Immature natural killer cell (primary cell): ENCODE results near the gene MON2. TPM values are rescaled to one million over a fixed set of nuclear protein-coding genes. Genes with fewer than 3 reads are reported as not detected.
"Not testable (repeated sequence)": the region's sequence is repeated elsewhere in the genome, so short reads cannot be mapped to it uniquely, and the experiment has no call there.

Experiments
- DNase-seq, 3 donors: peaks; one replicate each; pipeline ENCODE4 v3.0.0; 2022; ENCODE audit warnings: mixed read lengths in 1 of 3
- H3K27ac Mint-ChIP-seq, 6 donors: one replicate each; pipeline ENCODE4 v1.8.0; 2020; ENCODE audit warnings: mixed read lengths in 6 of 6, mild to moderate bottlenecking in 5 of 6, inconsistent platforms in 4 of 6, moderate library complexity in 3 of 6
- H3K27me3 Mint-ChIP-seq, 3 donors: one replicate each; pipeline ENCODE4 v1.8.0; 2020 to 2021; ENCODE audit warnings: low read depth in 3 of 3, mild to moderate bottlenecking in 3 of 3, mixed read lengths in 3 of 3, moderate library complexity in 3 of 3, inconsistent platforms in 1 of 3
- H3K36me3 Mint-ChIP-seq, 3 donors: one replicate each; pipeline ENCODE4 v1.8.0; 2020; ENCODE audit warnings: mixed read lengths in 3 of 3, inconsistent platforms in 2 of 3, mild to moderate bottlenecking in 2 of 3
- H3K4me1 Mint-ChIP-seq, 2 donors: one replicate each; pipeline ENCODE4 v1.8.0; 2020; ENCODE audit warnings: inconsistent platforms in 2 of 2, mild to moderate bottlenecking in 2 of 2, mixed read lengths in 2 of 2, moderate library complexity in 1 of 2
- H3K4me3 Mint-ChIP-seq, 5 donors: one replicate each; pipeline ENCODE4 v1.8.0; 2020; ENCODE audit warnings: mild to moderate bottlenecking in 5 of 5, mixed read lengths in 5 of 5, inconsistent platforms in 3 of 5, moderate library complexity in 3 of 5
- H3K9me3 Mint-ChIP-seq, 6 donors: one replicate each; pipeline ENCODE4 v1.8.0; 2020; ENCODE audit warnings: mild to moderate bottlenecking in 6 of 6, mixed read lengths in 6 of 6, inconsistent platforms in 4 of 6, moderate library complexity in 3 of 6
- polyA plus RNA-seq, 3 donors: library from polyadenylated mRNA; unstranded; fragments of 300-500 nt; fragmentation: Illumina TruSeq; gene quantifications; one replicate each; pipeline ENCODE4 v1.2.3, GENCODE V29; 2021

The MON2 gene, protein sequence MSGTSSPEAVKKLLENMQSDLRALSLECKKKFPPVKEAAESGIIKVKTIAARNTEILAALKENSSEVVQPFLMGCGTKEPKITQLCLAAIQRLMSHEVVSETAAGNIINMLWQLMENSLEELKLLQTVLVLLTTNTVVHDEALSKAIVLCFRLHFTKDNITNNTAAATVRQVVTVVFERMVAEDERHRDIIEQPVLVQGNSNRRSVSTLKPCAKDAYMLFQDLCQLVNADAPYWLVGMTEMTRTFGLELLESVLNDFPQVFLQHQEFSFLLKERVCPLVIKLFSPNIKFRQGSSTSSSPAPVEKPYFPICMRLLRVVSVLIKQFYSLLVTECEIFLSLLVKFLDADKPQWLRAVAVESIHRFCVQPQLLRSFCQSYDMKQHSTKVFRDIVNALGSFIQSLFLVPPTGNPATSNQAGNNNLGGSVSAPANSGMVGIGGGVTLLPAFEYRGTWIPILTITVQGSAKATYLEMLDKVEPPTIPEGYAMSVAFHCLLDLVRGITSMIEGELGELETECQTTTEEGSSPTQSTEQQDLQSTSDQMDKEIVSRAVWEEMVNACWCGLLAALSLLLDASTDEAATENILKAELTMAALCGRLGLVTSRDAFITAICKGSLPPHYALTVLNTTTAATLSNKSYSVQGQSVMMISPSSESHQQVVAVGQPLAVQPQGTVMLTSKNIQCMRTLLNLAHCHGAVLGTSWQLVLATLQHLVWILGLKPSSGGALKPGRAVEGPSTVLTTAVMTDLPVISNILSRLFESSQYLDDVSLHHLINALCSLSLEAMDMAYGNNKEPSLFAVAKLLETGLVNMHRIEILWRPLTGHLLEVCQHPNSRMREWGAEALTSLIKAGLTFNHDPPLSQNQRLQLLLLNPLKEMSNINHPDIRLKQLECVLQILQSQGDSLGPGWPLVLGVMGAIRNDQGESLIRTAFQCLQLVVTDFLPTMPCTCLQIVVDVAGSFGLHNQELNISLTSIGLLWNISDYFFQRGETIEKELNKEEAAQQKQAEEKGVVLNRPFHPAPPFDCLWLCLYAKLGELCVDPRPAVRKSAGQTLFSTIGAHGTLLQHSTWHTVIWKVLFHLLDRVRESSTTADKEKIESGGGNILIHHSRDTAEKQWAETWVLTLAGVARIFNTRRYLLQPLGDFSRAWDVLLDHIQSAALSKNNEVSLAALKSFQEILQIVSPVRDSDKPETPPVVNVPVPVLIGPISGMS (N-terminal part only)
- polyA plus RNA-seq = 10 to 100 TPM in 2 of 3 donors, 1 to 10 TPM in 1; 7.0 to 22.8 (median 13.8) TPM

DNA sequence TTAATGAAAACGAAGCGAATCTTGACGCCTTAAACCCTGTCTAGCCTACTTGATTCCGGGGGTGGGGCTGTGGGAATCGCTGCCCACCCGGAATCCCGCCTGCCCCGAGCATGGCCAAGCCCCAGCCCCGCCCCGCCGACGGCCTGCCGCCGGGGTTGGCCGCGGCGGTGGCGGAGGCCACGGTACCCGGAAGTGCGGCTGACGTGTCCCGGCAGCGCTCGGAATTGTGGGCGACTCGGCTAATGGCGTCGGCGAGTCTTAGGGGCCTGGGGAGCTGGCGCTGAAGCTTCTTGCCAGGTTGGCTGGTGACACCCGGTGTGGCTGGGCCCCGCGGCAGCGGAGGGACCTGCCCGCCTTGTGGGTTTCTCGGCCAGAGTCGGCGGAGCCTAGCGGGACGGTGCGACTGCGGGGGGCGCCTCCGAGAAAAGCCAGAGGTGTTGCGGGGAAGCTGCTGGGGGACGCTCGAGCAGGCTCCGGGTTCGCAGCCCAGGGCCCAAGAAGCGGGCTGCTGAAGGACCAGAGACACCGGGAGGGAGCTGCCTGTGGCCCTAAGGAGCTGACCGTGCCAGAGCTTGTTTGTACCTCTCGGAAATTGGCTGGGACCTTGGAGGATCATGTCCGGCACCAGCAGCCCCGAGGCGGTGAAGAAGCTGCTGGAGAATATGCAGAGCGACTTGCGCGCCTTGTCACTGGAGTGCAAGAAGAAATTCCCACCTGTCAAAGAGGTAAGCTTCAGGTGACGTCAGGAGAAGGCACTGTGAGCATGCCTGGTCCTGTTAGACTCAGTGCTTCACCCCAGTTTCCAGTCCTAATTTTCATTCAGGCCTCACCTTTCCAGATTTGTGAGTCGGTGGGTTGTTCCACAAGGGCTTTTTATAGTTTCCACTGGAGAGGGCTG lies at the start of gene MON2:
MON2 (plus strand) TSS at position 233 of the 898 bp plus-strand sequence; CDS start at position 615, 382 bp downstream.
- peak within 1 kb of the TSS; percentile 91 to 98 (median 95) for H3K27ac Mint-ChIP-seq
- peaks cover 4 to 15% (median 12%) of the 10 kb centered on the region in 6 donors for H3K9me3 Mint-ChIP-seq
- peaks cover 1 to 18% (median 11%) of the 10 kb centered on the region in 3 donors for H3K27me3 Mint-ChIP-seq
- no peaks in the 10 kb centered on the region for H3K36me3 Mint-ChIP-seq
- peaks cover 31 to 34% of the 10 kb centered on the region in 2 donors for H3K4me1 Mint-ChIP-seq
- H3K4me3 Mint-ChIP-seq = peak within 1 kb of the TSS; percentile 90 to 99 (median 96)
- peak; percentile 90 to 91 (median 90) for DNase-seq

DNA sequence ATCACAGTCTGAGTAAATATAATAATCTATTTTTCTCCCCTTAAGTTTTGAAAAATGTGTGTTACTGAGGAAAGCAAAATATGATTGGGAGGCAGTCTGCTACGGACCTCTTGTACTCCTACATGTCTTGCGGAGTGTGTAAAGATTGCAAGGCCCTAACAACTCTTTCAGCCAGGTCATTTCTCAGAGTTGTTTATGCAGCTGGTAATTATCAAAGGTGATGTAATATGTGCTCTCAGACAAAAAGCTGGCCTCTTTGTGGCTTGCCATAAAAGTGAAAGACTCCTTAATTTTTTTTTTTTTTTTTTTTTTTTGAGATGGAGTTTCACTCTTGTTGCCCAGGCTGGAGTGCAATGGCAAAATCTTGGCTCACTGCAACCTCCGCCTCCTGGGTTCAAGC lies 40.5 kb upstream of the MON2 start:
- no peak for DNase-seq
- no peak overlapping the region for H3K27ac Mint-ChIP-seq
- peaks cover 0 to 4% (median 0%) of the 10 kb centered on the region in 3 donors for H3K36me3 Mint-ChIP-seq
- no peak overlapping the region for H3K4me3 Mint-ChIP-seq
- H3K4me1 Mint-ChIP-seq = no peaks in the 10 kb centered on the region
- H3K27me3 Mint-ChIP-seq = peaks cover 1 to 10% (median 9%) of the 10 kb centered on the region in 3 donors
- H3K9me3 Mint-ChIP-seq = peaks cover 31 to 55% (median 44%) of the 10 kb centered on the region in 6 donors

DNA sequence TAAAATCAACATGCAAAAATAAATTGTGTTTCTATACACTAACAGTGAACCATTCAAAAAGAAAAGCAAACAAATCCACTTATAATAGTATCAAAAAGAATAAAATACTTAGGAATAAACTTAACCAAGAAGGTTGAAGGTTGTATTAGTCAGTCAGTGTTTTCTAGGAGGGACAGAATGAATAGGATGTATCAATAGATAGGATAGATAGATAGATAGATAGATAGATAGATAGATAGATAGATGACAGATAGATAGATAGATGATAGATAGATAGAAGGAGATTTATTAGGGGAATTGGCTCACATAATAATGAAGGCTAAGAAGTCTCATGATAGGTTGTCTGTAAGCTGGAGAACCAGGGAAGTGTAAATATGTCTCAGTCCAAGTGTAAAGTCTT lies 37.2 kb upstream of the MON2 start:
- DNase-seq = no peak
- Mint-ChIP-seq H3K9me3 (peaks cover 12 to 28% (median 16%) of the 10 kb centered on the region in 6 donors), H3K4me1 (peaks cover 0 to 2% of the 10 kb centered on the region in 2 donors), H3K36me3 (no peaks in the 10 kb centered on the region), H3K4me3 (no peak overlapping the region), H3K27ac (no peak overlapping the region), H3K27me3 (peaks cover 1 to 20% (median 9%) of the 10 kb centered on the region in 3 donors)

DNA sequence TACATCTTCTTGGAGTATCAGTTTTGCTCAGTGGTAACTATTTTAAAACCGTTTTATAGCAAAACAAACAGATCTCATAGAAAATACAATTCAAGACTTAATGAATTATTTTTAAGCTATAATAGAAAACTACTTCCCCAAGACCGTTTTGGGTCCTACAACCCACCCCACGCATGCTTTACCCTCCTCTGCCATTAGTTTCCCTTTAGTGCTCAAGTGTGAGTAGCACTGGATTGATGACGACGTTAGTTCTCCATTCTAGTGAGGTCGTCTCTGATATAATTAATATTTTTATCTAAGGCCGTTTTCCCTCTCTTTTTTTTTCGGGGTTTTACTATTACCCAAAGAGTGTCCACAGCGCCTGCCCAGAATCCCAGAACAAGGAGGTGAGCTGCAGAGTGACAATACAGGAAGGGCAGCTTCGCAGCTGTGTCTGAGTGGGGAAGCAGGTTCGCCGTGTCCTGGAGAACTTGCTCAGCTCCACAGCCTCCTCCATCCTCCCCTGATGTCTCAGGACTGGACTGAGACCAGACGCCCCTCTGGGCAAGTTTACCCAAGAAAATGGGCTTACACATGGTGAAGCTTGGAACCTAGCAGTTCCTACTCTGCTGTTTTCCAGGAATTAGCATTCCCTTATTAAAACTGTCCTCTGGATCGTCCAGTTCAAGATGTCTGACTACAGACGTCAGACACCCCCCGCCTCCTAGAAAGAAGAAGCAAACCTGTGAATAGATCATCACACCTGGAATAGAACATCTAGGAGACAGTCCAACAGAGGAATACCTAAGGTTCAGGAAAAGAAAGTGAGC lies 31.9 kb upstream of the MON2 start:
- H3K36me3 Mint-ChIP-seq = no peaks in the 10 kb centered on the region
- no peak for DNase-seq
- H3K27ac Mint-ChIP-seq = no peak overlapping the region
- peak overlapping the region; percentile 71 to 85 (median 74) for H3K4me3 Mint-ChIP-seq
- peaks cover 15% of the 10 kb centered on the region in 2 donors for H3K4me1 Mint-ChIP-seq
- peaks cover 6 to 28% (median 6%) of the 10 kb centered on the region in 3 donors for H3K27me3 Mint-ChIP-seq
- peaks cover 0 to 1% (median 0%) of the 10 kb centered on the region in 6 donors for H3K9me3 Mint-ChIP-seq

- H3K9me3 Mint-ChIP-seq = no peaks in the 10 kb centered on the region
- H3K36me3 Mint-ChIP-seq = no peaks in the 10 kb centered on the region
- H3K4me1 Mint-ChIP-seq = peaks cover 15% of the 10 kb centered on the region in 2 donors
- DNase-seq = peak in 2 of 3 donors; percentile 3 to 10
- peaks cover 2 to 21% (median 6%) of the 10 kb centered on the region in 3 donors for H3K27me3 Mint-ChIP-seq
- no peak overlapping the region for H3K27ac Mint-ChIP-seq
- H3K4me3 Mint-ChIP-seq = peak overlapping the region; percentile 71 to 85 (median 74)
Measured at GRCh38 chr12:62435303-62436163, 31.1 kb upstream of the MON2 start.

DNA sequence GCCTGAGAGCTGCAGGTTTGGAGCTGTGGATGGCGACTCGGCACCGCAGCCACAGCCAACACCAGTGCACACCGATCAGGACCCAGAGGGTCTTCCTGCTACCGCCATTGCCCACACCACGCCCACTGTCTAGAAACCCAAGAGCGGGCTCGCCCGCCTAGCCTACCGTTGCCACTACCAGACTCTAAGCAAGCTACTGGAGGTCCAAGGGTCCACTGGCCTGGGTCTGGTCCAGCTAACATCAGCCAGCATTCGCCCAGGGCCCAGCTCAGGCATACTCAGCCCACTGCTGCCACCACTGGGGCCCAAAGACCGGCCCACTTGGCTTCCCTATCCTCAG lies 30.5 kb upstream of the MON2 start:
- peaks cover 2 to 21% (median 6%) of the 10 kb centered on the region in 3 donors for H3K27me3 Mint-ChIP-seq
- DNase-seq = no peak
- no peak overlapping the region for H3K27ac Mint-ChIP-seq
- peak overlapping the region in 1 of 5 donors; percentile 30 for H3K4me3 Mint-ChIP-seq
- peaks cover 15% of the 10 kb centered on the region in 2 donors for H3K4me1 Mint-ChIP-seq
- no peaks in the 10 kb centered on the region for H3K36me3 Mint-ChIP-seq
- H3K9me3 Mint-ChIP-seq = peaks cover 0 to under 1% (median 0%) of the 10 kb centered on the region in 6 donors

DNA sequence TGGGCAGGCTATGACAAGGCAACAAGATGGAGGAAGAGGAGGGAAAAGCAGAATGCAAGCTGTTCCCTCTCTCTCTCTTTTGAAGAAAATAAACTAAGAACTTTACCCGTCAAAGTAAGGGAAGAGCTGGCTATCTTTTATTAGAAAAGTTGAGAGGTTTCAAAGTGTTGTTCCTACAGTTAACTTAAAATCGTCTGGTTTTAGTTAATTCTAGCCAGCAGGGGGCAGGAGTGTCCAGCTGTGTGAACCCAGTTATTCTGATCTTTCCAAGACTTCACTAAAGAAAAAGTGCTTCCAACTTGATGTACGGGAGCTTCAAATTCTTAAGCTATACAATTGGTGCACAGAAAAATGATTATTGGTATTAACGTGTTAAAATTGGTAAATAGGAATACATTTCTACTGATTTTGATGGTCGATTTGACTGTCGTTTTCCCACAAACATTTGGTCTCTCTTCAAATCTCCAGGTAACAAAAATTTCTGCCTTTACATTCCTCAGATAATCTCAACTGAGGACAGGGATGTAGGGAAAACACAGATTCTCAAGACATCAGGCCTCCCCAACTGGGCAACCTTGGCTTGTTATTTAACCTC lies 28.4 kb upstream of the MON2 start:
- H3K27ac Mint-ChIP-seq = no peak overlapping the region
- peaks cover 15% of the 10 kb centered on the region in 2 donors for H3K4me1 Mint-ChIP-seq
- peak; percentile 30 to 40 (median 38) for DNase-seq
- H3K9me3 Mint-ChIP-seq = peaks cover 0 to 7% (median 3%) of the 10 kb centered on the region in 6 donors
- H3K27me3 Mint-ChIP-seq = peaks cover 6 to 18% (median 7%) of the 10 kb centered on the region in 3 donors
- no peak overlapping the region for H3K4me3 Mint-ChIP-seq
- H3K36me3 Mint-ChIP-seq = peaks cover 0 to 4% (median 0%) of the 10 kb centered on the region in 3 donors

DNA sequence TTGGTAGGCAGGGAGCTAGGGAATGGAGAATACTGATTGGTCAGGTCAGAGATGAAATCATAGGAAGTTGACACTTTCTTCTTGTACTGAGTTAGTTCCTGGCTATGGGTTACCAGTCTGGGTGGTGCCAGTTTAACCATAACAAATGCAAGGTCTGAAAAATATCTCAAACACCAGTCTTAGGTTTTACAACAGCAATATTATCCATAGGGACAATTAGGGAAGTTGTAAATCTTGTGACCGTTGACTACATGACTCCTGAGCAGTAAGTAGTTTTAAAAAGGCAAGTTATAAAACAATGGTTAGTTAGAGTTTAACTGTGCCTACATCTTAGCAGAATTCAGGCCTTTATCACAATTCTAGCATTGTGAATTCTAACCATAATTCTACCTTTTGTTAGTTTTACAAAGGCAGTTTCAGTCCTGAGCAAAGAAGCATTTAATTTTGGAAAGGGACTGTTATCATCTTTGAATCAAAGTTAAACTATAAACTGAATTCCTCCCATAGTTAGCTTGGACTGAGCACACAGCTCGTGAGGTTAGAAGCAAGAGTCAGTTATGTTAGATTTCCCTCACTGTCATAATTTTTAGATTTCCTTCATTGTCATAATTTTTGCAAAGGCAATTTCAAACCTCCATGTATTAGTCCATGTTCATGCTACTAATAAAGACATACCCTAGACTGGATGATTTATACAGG lies 19.7 kb upstream of the MON2 start:
- H3K27me3 Mint-ChIP-seq = peaks cover 9 to 12% (median 9%) of the 10 kb centered on the region in 3 donors
- DNase-seq = no peak
- H3K27ac Mint-ChIP-seq = no peak overlapping the region
- H3K9me3 Mint-ChIP-seq = peaks cover 5 to 18% (median 14%) of the 10 kb centered on the region in 6 donors
- no peaks in the 10 kb centered on the region for H3K4me1 Mint-ChIP-seq
- no peak overlapping the region for H3K4me3 Mint-ChIP-seq
- peaks cover 0 to 8% (median 4%) of the 10 kb centered on the region in 3 donors for H3K36me3 Mint-ChIP-seq

GRCh38 chr12:62448436-62448835 lies 18.2 kb upstream of the MON2 start:
- H3K27me3 Mint-ChIP-seq = peaks cover 8 to 9% (median 8%) of the 10 kb centered on the region in 3 donors
- peaks cover 0 to 4% (median 4%) of the 10 kb centered on the region in 3 donors for H3K36me3 Mint-ChIP-seq
- no peaks in the 10 kb centered on the region for H3K4me1 Mint-ChIP-seq
- no peak for DNase-seq
- H3K4me3 Mint-ChIP-seq = no peak overlapping the region
- H3K27ac Mint-ChIP-seq = no peak overlapping the region
- H3K9me3 Mint-ChIP-seq = peaks cover 5 to 18% (median 9%) of the 10 kb centered on the region in 6 donors

- not testable (repeated sequence) for H3K9me3 Mint-ChIP-seq, H3K36me3 Mint-ChIP-seq, DNase-seq, H3K27me3 Mint-ChIP-seq, H3K4me3 Mint-ChIP-seq, H3K4me1 Mint-ChIP-seq
- peak overlapping the region in 1 of 6 donors; percentile 75 for H3K27ac Mint-ChIP-seq
Measured at GRCh38 chr12:62455429-62455828, 11.2 kb upstream of the MON2 start.
